Measurements from ENCODE around the gene ACTL6B.

The ACTL6B gene

DNA sequence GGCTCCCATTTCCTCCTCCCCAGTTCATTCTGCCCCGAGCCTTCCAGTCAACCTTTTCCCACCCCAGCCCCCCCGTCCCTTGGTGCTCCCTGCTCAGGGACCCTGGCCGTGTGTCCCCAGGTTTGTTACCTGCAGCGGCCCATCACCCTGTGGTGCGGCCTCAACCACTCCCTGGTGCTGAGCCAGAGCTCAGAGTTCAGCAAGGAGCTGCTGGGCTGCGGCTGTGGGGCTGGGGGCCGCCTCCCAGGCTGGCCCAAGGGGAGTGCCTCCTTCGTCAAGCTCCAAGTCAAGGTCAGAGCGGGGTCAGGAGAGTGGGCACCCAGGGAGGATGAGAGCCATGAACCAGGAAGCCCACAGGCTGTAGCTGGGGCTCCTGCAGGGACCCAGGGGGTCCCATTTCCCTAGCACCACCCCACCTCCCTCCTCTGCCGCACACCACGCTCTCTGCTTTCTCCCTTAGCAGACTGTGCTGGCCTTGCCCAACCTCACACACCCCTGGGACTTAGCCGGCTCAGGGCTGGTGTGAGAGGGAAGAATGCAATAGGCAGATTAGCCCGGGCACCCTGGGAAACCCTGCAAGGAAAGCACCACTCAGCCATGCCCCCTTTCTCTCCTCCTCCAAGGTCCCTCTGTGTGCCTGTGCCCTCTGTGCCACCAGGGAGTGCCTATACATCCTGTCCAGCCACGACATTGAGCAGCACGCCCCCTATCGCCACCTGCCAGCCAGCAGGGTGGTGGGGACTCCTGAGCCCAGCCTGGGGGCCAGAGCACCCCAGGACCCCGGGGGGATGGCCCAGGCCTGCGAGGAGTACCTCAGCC is 56.1 kb downstream of the ACTL6B start:
- DNase-seq, result no peak

DNA sequence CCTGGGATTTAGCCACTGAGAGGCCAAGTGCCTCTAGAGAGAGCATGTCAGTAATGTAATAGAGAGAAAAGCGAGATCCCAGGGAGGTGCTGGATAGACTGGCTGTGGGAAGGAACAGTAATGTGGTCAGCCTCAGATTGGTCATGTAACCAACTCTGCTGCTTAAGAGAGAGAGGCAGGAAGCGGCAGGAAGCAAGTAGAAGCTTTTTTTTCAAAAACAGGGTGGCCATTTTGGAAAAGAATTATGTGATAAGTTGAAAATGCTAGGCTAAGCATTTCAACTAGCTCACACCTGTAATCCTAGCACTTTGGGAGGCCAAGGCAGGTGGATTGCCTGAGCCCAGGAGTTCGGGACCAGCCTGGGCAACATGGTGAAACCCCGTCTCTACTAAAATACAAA is 57.8 kb downstream of the ACTL6B start:
- DNase-seq, result no peak

DNA sequence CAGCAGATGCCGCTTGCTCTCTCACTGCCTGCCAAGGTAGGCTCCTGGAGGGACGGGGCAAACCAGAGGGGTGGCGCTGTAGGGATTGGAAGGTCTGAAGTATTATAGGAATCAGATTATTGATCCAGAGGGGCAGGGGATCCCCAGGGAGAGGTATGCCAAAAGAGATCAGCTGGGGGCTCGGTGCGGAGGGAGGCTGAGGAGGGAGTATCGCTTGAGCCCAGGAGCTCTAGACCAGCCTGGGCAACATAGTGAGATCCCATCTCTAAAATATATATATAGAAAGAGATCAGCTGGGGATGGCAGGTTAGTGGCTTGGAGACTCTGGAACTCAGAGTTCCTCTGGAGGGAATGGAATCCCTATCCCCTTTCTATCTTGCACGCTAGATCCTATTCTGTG is 61.1 kb downstream of the ACTL6B start:
- no peak for DNase-seq

Measured in NCI-H187 treated with DMSO at 0.1 percent for 48 hours (cell line).